ENCODE measurements around the gene RMDN2.

Gene RMDN2

GRCh38 chr2:37925063-37925897 lies at the start of gene RMDN2:
Gene RMDN2 (plus strand): TSS chr2:37925287. CDS start chr2:37929278, 3,991 bp downstream.
- peak; percentile 89 for DNase-seq

GRCh38 chr2:37875403-37875906 lies 49.6 kb upstream of the RMDN2 start:
- DNase-seq: no peak

GRCh38 chr2:37876227-37876626 lies 48.9 kb upstream of the RMDN2 start:
- DNase-seq: no peak

- peak; percentile 82 for DNase-seq
Observed at GRCh38 chr2:37877457-37878315, 47.4 kb upstream of the RMDN2 start.

- DNase-seq: no peak
Observed at GRCh38 chr2:37878536-37878935, 46.6 kb upstream of the RMDN2 start.

GRCh38 chr2:37880551-37880950 lies 44.5 kb upstream of the RMDN2 start:
- DNase-seq: no peak

- DNase-seq: no peak
Observed at GRCh38 chr2:37881397-37881796, 43.7 kb upstream of the RMDN2 start.

GRCh38 chr2:37882036-37882435 lies 43.1 kb upstream of the RMDN2 start:
- no peak for DNase-seq

- no peak for DNase-seq
Observed at GRCh38 chr2:37883518-37883917, 41.6 kb upstream of the RMDN2 start.

- no peak for DNase-seq
Observed at GRCh38 chr2:37885329-37885993, 39.6 kb upstream of the RMDN2 start.

GRCh38 chr2:37886745-37887144 lies 38.3 kb upstream of the RMDN2 start:
- DNase-seq: no peak

GRCh38 chr2:37887286-37887685 lies 37.8 kb upstream of the RMDN2 start:
- no peak for DNase-seq

GRCh38 chr2:37890893-37891495 lies 34.1 kb upstream of the RMDN2 start:
- peak; percentile 82 for DNase-seq

GRCh38 chr2:37891846-37892435 lies 33.1 kb upstream of the RMDN2 start:
- no peak for DNase-seq

GRCh38 chr2:37892436-37893114 lies 32.5 kb upstream of the RMDN2 start:
- DNase-seq: no peak

- no peak for DNase-seq
Observed at GRCh38 chr2:37893327-37893726, 31.8 kb upstream of the RMDN2 start.

GRCh38 chr2:37894047-37894446 lies 31.0 kb upstream of the RMDN2 start:
- peak; percentile 53 for DNase-seq

- DNase-seq: no peak
Observed at GRCh38 chr2:37894601-37895000, 30.5 kb upstream of the RMDN2 start.

GRCh38 chr2:37895140-37895539 lies 29.9 kb upstream of the RMDN2 start:
- no peak for DNase-seq

- DNase-seq: no peak
Observed at GRCh38 chr2:37896319-37896718, 28.8 kb upstream of the RMDN2 start.

- DNase-seq: no peak
Observed at GRCh38 chr2:37897511-37897910, 27.6 kb upstream of the RMDN2 start.

- no peak for DNase-seq
Observed at GRCh38 chr2:37898448-37898847, 26.6 kb upstream of the RMDN2 start.
